OCI-LY7 (cell line): ENCODE results near the gene VPS72.

Source experiments
- CTCF ChIP-seq: fragments of 200-600 bp; sonication (generic); conservative IDR thresholded peaks from 2 replicates; pipeline ENCODE4 v1.5.1; 2014; ENCODE audit warnings: mild to moderate bottlenecking, antibody characterized with exemption, low read length, moderate library complexity, mixed read lengths
- EZH2phosphoT487 ChIP-seq: fragments of 200-600 bp; sonication (generic); IDR thresholded peaks from 2 replicates; pipeline ENCODE4 v1.6.1; 2018; ENCODE audit warnings: low read depth, borderline replicate concordance, mild to moderate bottlenecking, mixed run types, antibody characterized with exemption, low read length, moderate library complexity, mixed read lengths

- no peak for TF ChIP-seq CTCF
- TF ChIP-seq EZH2phosphoT487, result no peak
Measured at GRCh38 chr1:151164732-151165280, 25.2 kb downstream of the VPS72 start.
